Fibroblast of pulmonary artery (primary cell): ENCODE results near the gene NKAIN2.

ENCODE experiments used
- DNase-seq: peaks from one replicate; pipeline ENCODE4 v3.0.0-alpha.2; 2010; ENCODE audit warnings: low read depth
- H3K4me3 ChIP-seq: replicated peaks from 2 replicates; pipeline ENCODE4 v1.5.1; 2011; ENCODE audit warnings: low read depth, mild to moderate bottlenecking, control low read depth, low read length, moderate library complexity
- TF ChIP-seq, protein P1 (sequence below): IDR thresholded peaks from 2 replicates; pipeline ENCODE4 v1.5.1; 2011; ENCODE audit warnings: mild to moderate bottlenecking, control low read depth, low read length, inconsistent platforms; ENCODE audit errors: missing control alignments

NKAIN2 gene

GRCh38 chr6:124436803-124437202, 633.1 kb downstream of the NKAIN2 start:
- DNase-seq, result no peak
- TF ChIP-seq, protein P1, sequence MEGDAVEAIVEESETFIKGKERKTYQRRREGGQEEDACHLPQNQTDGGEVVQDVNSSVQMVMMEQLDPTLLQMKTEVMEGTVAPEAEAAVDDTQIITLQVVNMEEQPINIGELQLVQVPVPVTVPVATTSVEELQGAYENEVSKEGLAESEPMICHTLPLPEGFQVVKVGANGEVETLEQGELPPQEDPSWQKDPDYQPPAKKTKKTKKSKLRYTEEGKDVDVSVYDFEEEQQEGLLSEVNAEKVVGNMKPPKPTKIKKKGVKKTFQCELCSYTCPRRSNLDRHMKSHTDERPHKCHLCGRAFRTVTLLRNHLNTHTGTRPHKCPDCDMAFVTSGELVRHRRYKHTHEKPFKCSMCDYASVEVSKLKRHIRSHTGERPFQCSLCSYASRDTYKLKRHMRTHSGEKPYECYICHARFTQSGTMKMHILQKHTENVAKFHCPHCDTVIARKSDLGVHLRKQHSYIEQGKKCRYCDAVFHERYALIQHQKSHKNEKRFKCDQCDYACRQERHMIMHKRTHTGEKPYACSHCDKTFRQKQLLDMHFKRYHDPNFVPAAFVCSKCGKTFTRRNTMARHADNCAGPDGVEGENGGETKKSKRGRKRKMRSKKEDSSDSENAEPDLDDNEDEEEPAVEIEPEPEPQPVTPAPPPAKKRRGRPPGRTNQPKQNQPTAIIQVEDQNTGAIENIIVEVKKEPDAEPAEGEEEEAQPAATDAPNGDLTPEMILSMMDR, result no peak
- H3K4me3 ChIP-seq, result no peak overlapping the region

DNA sequence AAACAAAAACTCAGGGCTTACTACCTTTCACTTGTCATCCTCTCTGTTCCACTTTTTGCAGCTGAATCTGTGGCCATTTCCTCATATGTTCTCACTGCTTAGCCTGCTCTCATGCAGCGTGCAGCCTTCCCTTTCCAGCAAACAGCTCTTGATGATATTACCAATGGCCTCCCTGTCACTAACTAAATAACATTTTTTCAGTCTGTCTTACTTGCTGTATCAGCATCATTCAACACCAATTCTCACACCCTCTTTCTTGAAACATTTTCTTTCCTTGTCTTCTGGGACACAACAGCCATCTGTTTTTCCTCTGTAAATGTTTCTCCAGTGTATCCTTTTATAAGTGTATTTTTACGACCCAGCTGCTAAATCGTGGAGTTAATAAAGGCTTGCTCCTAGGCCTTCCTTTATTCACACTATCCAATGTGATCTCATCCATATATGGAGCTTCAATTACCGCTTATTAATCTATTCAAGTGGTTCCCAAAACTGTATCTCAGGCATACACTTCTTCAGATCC, 634.9 kb downstream of the NKAIN2 start:
- no peak overlapping the region for H3K4me3 ChIP-seq
- no peak for DNase-seq
- TF ChIP-seq, protein P1, result no peak

- H3K4me3 ChIP-seq, result no peak overlapping the region
Observed at GRCh38 chr6:124441450-124441849, 637.8 kb downstream of the NKAIN2 start.

DNA sequence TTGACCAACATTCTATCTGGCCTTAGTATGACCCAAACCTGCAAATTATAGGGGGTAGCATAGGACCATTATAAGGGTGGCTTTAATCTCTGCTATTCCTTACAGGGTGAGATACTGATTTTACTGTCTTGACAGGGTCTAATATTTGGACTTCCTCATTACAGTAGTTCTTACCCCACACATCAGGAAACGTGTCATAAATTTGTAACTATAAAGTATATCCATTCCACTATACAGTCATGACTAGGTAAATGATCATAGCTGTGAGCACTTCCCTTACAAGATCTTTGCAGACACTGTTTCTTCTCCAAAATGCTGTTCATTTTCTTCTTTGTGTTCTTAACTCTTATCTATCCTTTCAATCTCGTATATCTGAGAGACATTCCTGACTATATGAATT, 639.9 kb downstream of the NKAIN2 start:
- no peak overlapping the region for H3K4me3 ChIP-seq
- DNase-seq, result no peak
- TF ChIP-seq, protein P1, result no peak

More at GRCh38 chr6:124441450-124441849, 637.8 kb downstream of the NKAIN2 start:
- no peak for DNase-seq
- TF ChIP-seq, protein P1, result no peak

DNA sequence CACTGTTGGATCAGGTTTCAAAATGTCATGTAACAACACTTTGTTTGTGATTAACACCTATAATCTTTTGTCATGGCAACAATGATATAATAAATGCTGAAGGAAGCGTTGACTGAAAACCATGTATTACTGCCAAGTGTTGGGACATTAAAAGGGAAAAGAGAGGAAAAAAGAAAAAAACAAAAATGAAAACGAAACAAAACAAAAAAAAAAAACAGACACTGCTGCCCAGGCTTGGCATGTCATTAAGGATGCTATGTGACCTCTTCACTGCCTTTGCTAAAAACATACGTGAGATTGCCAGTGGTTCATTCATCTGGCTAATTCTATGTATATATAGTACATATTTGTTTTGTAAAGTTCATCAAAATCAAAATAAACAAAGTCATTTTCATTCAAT, 641.9 kb downstream of the NKAIN2 start:
- DNase-seq, result no peak
- H3K4me3 ChIP-seq, result no peak overlapping the region
- TF ChIP-seq, protein P1, result no peak

- DNase-seq, result no peak
- H3K4me3 ChIP-seq, result no peak overlapping the region
- TF ChIP-seq, protein P1, result no peak
Observed at GRCh38 chr6:124446961-124447360, 643.3 kb downstream of the NKAIN2 start.

DNA sequence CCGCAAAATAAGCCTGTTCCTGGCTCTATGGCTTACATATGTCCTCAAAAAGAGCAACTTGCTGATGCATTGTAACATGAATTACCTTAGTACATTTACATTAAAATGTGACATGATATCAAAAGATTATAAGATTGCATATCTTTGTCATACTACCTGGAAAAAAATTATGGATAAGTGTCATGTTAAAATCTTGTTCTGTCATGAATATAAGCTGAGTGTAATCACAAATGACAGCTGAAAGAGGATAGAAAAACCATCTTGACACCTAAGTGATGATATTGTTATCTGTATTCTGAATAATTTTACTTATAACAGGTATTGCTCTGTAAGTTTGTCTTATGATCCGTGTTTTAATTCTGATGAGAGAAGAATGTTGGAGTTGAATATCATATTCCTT, 655.6 kb downstream of the NKAIN2 start:
- no peak for DNase-seq
- H3K4me3 ChIP-seq, result no peak overlapping the region
- TF ChIP-seq, protein P1, result no peak
